ENCODE measurements around the gene LRIG3.
"Not testable (repeated sequence)": the region's sequence is repeated elsewhere in the genome, so short reads cannot be mapped to it uniquely, and the experiment has no call there.

The LRIG3 gene, protein sequence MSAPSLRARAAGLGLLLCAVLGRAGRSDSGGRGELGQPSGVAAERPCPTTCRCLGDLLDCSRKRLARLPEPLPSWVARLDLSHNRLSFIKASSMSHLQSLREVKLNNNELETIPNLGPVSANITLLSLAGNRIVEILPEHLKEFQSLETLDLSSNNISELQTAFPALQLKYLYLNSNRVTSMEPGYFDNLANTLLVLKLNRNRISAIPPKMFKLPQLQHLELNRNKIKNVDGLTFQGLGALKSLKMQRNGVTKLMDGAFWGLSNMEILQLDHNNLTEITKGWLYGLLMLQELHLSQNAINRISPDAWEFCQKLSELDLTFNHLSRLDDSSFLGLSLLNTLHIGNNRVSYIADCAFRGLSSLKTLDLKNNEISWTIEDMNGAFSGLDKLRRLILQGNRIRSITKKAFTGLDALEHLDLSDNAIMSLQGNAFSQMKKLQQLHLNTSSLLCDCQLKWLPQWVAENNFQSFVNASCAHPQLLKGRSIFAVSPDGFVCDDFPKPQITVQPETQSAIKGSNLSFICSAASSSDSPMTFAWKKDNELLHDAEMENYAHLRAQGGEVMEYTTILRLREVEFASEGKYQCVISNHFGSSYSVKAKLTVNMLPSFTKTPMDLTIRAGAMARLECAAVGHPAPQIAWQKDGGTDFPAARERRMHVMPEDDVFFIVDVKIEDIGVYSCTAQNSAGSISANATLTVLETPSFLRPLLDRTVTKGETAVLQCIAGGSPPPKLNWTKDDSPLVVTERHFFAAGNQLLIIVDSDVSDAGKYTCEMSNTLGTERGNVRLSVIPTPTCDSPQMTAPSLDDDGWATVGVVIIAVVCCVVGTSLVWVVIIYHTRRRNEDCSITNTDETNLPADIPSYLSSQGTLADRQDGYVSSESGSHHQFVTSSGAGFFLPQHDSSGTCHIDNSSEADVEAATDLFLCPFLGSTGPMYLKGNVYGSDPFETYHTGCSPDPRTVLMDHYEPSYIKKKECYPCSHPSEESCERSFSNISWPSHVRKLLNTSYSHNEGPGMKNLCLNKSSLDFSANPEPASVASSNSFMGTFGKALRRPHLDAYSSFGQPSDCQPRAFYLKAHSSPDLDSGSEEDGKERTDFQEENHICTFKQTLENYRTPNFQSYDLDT

GRCh38 chr12:58920102-58920960, at the start of gene LRIG3:
TSS of gene LRIG3 (minus strand) at chr12:58920504. CDS start at chr12:58920235, 269 bp downstream.
- peak; percentile 92 for DNase-seq

DNA sequence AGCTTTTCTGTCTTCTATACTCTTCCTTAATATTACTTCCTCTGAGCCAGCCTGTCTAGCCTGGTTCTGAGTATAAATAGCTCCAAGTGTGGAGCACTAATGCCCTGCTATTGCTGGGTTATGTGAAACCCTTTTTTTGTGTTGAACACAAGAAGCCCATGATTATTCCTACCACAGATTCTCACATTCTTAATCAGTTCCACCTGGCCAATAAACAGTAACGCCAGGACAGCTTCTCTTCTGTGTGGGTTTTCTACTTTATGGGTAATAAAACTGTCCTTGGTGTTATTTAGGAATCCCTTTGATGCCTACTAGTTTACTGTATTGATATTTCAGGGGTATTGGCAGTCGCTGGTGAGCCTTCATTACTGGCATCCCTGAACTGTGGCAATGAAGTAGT, 48.9 kb upstream of the LRIG3 start:
- peak; percentile 37 for DNase-seq

- peak; percentile 72 for DNase-seq
Measured at GRCh38 chr12:58967561-58967960, 47.3 kb upstream of the LRIG3 start.

DNA sequence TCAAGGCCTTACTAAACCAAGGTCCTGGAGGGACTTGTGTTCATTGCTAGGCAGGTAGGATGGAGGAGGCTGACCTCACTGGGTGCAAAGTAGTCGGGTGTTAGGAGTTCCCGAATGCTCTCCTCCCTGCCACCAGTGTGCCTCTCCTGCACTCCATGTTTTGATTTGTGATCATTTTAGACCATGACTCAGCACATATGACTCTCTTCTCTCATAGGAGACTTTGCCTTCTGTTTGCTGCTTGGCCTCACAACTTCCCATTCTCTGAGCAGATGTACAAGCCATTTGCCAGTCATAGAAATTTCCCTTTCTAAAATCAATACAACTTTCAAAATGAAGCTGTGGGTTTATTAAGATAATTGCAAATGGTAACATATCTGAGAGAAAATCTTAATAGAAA, 46.6 kb upstream of the LRIG3 start:
- DNase-seq = peak; percentile 42

DNA sequence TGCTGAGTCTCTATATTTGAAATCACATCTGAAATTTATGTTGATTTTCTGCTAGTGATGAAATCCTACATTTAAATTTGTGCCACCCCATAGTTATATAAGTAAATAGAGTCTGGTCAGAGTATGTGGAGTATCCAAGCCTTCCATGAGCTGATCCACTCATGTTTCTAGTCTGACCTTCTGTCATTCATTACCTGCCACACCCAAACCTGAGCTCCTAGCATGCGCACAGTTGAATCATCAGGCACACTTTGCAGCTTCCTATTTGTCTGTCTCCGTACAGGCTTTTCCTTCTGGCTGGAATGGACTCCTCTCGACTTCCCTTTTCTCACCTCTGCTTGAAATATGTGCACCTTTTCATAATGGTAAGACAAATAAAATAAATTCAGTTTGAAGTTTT, 45.3 kb upstream of the LRIG3 start:
- DNase-seq = no peak

DNA sequence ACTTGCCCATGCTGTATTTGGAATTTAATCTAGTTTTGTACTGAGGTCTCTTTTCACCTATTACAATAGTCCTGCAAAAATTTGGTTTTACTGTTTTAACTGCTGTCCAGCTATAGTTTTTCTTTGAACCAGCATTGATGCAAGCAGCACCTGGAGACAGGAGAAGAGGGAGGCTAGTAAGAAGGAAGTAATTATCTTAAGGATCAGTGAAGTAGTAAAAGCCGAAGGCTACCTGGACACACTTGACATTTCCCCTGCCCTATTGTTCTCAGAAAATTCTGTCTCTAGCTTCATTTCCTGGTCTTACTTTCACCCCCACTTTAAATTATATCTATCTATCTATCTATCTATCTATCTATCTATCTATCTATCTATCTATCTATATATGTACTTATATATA, 43.5 kb upstream of the LRIG3 start:
- DNase-seq = no peak

DNA sequence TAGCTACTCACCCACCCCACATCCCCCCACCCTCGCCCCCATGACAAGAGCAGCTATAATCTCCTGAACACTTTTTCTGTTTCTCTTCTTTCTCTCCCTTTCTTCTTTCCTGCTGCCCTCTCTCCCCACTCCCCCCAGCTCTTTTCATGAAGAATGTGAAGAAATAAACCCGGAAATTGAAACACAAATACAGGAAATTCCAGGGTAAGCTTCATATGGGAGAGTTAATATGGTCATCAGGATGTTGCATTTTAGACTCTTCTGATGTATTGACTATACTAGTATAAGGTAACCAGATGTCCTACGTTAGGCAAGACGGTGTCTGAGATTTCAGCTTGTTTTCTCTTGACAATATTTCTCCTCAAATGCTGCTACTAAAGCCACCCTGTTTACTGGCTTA, 41.6 kb upstream of the LRIG3 start:
- peak; percentile 45 for DNase-seq

DNA sequence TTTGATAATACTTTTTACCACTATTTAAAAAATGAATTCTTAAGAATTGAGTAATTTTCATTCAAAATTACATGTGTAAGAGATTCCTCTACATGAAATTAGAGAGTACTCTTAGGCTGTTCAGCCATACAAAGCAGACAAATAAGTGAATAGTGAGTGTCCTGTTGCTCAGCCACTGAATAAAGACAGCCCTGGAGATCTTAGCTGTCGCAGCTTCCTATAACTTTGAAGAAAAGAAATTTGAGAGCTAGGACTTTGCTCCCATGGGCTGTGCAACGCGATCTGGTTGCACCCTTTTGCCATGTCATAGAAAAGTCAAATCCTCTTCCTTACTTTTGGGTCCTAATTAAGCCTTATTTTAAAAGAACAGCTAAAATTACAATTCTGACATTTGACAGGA, 40.9 kb upstream of the LRIG3 start:
- no peak for DNase-seq

DNA sequence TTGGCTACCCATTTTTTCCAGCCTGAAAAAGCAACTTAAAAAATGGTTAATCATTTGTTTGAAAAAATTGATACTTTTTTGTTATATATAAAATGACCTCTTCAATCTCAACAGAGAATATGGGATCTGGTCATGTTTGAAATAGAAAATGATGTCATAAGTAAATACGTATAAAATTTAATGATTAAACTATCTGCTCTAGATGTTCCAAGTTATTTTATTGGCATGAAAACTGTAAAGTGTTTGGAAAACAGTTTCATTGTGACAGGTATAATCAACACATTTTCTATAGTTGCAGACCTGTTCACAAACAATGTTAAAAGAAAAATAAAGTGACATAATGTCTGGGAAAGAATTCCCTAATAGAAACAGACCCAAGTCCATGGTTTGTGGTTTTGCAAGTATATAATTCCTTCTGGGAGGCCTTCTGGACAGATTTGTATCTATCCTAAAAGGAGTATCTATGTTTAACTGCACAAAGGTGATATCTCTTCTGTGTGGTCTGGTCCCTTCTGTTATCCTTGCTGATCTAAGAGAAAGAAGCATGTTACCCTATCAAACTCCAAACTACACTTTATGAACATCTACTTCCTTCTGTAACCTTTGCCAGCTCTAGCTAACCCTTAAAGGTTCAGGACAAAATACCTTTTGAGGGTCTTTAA, 39.5 kb upstream of the LRIG3 start:
- no peak for DNase-seq

DNA sequence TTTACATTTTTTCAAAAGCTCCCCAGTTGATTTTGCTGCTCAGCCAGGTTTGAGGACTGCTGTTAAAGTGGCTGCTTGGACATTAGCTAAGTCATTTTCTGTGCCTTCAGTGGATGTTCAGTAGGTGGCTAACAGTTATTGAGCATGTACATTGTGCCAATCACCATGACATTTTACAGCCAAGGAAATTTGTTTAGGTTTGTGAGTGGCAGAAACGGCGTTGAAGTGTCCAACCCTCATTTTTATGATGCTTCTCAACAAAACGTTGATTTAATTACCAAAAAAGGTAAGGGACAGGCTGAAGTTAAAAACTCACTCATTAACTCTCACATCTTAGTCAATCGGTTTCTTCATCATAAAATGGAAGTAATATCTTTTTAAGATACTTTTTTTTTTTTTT, 37.0 kb upstream of the LRIG3 start:
- DNase-seq = no peak

DNA sequence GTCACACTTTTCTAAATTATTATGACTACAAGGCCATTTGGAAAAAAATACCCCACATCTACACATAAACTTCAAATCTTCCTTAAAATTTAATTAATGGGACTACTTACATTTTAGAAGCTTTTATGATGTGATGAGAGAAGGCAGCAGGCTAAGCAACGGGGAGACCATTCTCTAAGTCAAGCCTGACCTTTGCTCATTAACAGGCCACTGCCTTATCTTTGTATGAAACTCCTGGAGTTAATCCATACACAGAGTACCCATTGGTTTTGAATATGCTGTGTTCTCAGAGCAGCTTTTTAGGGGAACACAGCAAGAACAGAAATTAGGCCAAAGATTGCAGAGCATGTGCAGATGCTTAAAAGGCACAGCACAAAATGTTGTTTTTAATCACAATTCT, 35.5 kb upstream of the LRIG3 start:
- DNase-seq = no peak

GRCh38 chr12:58954002-58954401, 33.7 kb upstream of the LRIG3 start:
- no peak for DNase-seq

DNA sequence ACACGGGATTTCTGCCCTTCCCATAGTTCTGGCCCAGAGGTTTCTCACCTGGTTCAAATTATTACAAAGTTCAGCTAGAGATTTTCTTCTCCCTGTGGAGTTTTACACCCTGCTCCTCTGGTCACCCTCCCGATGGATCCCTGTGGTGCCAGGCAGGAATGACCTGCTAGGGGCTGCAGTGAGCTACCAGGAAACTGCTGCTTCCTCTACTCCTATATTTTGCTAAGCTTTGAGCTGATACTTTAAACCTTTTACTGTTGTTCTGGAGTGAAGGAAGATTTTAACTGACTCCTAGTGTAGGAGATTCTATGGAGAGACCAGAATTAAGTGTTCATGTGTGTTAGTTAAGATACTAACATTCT, 30.4 kb upstream of the LRIG3 start:
- no peak for DNase-seq

DNA sequence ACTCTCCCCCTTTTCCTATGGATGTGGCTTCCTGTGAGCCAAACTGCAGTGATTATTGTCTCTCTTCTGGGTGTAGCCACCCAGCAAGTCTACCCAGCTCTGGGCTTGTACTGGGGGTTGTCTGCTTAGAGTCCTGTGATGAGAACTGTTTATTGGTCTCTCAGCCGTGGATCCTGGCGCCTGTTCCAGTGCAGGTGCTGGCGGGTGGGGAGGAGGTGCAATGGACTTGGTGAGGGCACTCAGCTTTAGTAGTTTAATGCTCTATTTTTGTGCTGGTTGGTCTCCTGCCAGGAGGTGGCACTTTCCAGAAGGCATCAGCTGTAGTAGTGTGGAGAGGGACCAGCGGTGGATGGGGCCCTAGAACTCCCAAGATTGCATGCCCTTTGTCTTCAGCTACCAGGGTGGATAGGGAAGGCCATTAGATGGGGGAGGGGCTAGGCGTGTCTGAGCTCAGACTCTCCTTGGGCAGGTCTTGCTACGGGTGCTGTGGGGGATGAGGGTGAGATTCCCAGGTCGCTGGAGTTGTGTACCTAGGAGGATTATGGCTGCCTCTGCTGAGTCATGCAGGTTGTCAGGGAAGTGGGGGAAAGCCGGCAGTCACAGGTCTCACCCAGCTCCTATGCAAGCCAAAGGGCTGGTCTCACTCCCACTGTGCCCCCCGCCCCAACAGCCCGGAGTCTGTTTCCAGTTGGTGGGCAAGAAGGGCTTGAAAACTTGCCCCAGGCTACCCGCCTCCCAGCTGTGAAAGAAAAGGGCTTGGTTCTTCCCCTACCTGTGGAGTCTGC, 29.8 kb upstream of the LRIG3 start:
- DNase-seq = not testable (repeated sequence)

DNA sequence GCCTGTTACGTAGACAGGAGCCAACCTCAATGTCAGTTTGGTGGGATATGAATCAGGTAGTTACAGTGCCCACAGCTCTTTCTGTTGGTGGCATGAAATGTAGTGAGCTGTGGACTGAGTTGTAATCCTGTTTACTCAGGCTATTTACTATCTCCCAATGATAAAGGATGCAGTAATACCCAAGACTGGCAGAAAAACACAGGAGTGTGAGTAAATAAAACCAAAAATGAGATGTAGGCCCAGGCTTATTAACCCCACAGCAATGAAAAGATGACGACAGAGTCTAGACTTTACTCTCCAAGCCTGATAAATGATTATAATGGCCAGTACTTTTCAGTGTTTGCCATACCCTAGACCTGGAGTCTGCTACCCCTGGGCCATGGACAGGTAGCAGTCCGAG, 22.8 kb upstream of the LRIG3 start:
- no peak for DNase-seq

DNA sequence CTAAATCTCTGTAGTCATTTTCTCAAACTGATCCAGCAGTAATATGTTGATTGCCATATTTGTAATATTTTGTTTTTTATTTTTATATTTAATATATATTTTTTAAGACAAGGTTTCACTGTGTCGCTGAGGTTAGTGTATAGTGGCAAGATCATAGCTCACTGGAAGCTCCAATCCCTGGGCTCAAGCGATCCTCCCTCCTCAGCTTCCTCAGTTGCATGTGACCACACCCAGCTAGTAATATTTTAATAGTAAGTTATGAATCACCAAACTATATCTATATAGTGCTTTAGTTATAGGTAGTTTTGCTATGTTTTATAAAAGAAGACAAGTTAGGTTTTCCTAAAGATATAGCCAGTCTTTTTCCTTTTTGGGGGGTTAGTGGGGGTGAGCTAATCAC, 22.0 kb upstream of the LRIG3 start:
- no peak for DNase-seq

DNA sequence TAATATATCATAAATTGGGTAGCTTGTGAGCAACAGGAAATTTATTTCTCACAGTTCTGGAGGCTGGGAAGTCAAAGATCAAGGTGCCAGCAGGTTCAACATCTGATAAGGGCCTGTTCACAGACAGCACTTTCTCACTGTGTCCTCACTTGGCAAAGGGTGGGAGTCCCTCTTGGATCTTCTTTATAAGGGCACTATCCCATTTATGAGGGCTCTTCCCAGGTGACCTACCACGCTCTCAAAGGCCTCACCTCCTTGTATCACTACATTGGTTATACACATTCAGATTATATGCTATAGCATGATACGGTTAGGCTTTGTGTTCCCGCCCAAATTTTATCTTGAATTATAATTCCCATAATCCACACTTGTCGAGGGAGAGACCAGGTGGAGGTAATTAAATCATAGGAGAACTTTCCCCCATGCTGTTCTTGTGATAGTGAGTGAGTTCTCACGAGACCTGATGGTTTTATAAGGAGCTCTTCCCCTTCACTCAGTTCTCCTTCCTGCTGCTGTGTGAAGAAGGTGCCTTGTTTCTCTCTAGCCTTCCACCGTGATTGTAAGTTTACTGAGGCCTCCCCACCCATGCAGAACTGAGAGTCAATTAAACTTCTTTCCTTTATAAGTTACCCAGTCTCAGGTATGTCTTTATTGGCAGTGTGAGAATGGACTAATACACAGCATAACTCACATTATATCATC, 19.2 kb upstream of the LRIG3 start:
- no peak for DNase-seq

GRCh38 chr12:58938440-58938839, 18.1 kb upstream of the LRIG3 start:
- no peak for DNase-seq

DNA sequence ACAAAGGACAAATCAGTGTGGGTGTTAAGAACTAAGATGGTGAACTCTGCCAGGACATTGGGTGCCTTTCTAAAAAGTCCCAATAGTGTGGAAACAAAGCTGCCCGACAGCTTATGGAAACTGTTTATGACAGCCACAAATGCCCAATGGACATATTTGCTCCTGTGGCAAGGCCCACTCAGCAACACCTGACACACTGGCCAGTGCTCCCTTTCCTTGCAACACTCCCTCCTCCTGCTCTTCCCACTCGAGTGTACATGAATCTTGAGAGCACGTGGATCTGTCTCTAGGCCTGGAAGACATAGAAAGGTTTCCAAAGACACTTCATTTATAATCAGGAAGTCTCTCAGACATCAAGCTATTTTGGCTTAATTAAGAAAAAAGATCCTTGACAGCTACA, 14.2 kb upstream of the LRIG3 start:
- no peak for DNase-seq

DNA sequence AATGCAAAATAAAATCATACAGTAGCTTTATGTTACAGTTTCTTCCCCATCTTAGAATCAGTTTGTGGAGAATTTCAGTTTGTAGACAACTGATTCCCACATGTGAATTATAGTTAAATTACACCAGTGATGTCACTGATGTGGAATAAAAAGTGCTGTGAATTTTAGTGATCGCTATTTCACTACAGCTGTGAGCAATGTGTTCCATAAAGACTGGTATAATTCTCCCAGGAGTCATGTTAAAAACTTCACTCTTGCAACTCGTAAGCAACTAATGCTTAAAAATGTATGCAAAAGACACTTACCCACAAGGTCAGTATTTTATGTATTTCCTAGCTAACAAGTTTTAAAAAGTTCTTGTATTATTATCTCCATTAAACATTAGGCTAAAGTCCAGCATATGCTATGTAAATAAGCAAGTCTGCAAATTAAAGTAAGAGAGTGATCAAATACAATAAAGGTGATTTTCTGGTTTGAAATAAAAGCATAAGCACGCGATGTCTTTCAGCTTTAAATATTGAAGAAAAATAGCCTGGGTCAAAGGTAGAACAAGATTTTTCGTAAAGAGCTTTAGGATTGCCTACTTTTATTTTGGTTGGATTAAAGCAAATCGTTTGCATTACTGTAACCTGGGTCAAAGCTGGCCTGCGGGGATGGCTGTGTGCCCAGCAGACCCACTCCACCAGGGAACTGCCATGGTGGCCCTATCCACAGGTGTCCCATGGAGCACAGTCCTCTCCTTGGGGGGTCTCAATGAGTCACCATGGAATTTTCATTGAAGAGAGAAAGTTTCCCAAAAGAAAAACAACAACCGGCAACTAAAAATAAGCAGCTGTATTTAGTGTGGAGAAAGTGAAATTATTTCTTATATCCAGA, 12.7 kb upstream of the LRIG3 start:
- DNase-seq = peak; percentile 35

All from fibroblast of upper back skin (primary cell).